Heart right ventricle (tissue), 16 donors: ENCODE data around the gene EGLN3. TPM values are rescaled to one million over a fixed set of nuclear protein-coding genes. Genes with fewer than 3 reads are reported as not detected.

Source experiments
- ATAC-seq, 8 donors: fragments of 200-7000 bp; cut with Tn5 transposase; one replicate each; pipeline ENCODE4 v1.9.1; 2020; ENCODE audit warnings: mild to moderate bottlenecking in 8 of 8, moderate library complexity in 8 of 8, moderate number of reproducible peaks in 1 of 8
- DNase-seq, 2 donors: peaks; one replicate each; pipeline ENCODE4 v3.0.0-alpha.2; 2020
- H3K27ac ChIP-seq, 10 donors: fragments of 200-600 bp; sonication (generic) in 2 of 10; one replicate each; pipeline versions ENCODE4 v1.5.0 to v1.8.0; 2020 to 2022; ENCODE audit warnings: mild to moderate bottlenecking in 3 of 10
- H3K27me3 ChIP-seq, 7 donors: fragments of 200-600 bp; one replicate each; pipeline ENCODE4 v1.8.0; 2021 to 2022; ENCODE audit warnings: mild to moderate bottlenecking in 2 of 7
- H3K36me3 ChIP-seq, 9 donors: fragments of 200-600 bp; sonication (generic) in 1 of 9; one replicate each; pipeline versions ENCODE4 v1.5.0 to v1.8.0; 2020 to 2022; ENCODE audit warnings: mild to moderate bottlenecking in 2 of 9
- H3K4me1 ChIP-seq, 9 donors: fragments of 200-600 bp; sonication (generic) in 1 of 9; one replicate each; pipeline versions ENCODE4 v1.5.0 to v1.8.0; 2020 to 2022; ENCODE audit warnings: mild to moderate bottlenecking in 4 of 9
- H3K4me3 ChIP-seq, 10 donors: fragments of 200-600 bp; sonication (generic) in 2 of 10; one replicate each; pipeline versions ENCODE4 v1.5.0 to v1.8.0; 2020 to 2022; ENCODE audit warnings: mild to moderate bottlenecking in 7 of 10, moderate library complexity in 2 of 10
- H3K9me3 ChIP-seq, 11 donors: fragments of 200-600 bp in 10 of 11; sonication (generic) in 2 of 11; one replicate each; pipeline versions ENCODE4 v1.5.0 to v1.8.0; 2013 to 2022; ENCODE audit warnings: mild to moderate bottlenecking in 2 of 11, control low read depth in 1 of 11, moderate library complexity in 1 of 11
- WGBS, 2 donors: extraction: QIAGEN DNeasy Blood & Tissue Kit; methylation state at CpG; one replicate each; pipeline ENCODE4 v1.1.7; 2013; ENCODE audit warnings: inconsistent platforms in 1 of 2; 5-methylcytosine and 5-hydroxymethylcytosine counted together
- intact Hi-C, 10 donors: fragments of 100-400 bp; cut with DNase I; formaldehyde crosslinking; loops; one replicate each; pipeline versions ENCODE4 v1.11.1 to v1.14.2; 2022
- long read RNA-seq, 3 donors: library from polyadenylated mRNA; unstranded; transcript quantifications; one replicate each; pipeline ENCODE4 v2.0.0, GENCODE V29; 2020 to 2021
- polyA plus RNA-seq, 2 donors: library from polyadenylated mRNA; stranded (reverse); fragments of 200-250 nt; gene quantifications; one replicate each; pipeline ENCODE4 v1.2.3, GENCODE V29; 2013
- total RNA-seq, 10 donors: library from RNA; stranded (reverse); fragmentation: NEBNext Ultra II Directional in 3 of 10; extraction: Animal tissue kit (Norgen Biotek cat#: 25700) in 3 of 10; gene quantifications; one replicate each; pipeline versions ENCODE4 v1.2.1 to v1.2.4, GENCODE V29; 2021 to 2023
- TF ChIP-seq, protein P1 (sequence below), 9 donors: fragments of 200-600 bp; sonication (generic) in 2 of 9; IDR thresholded peaks; one replicate each; pipeline versions ENCODE4 v1.5.0 to v1.8.0; 2021 to 2022; ENCODE audit warnings: antibody characterized with exemption in 9 of 9, mild to moderate bottlenecking in 5 of 9, moderate library complexity in 1 of 9
- donor health status: Arrhythmogenic right ventricular cardiomyopathy.
- donor health status: ischemic (EF 13 %, LVEDD 7.1; RV severe dilation, severe dysfunction).
- donor health status: healthy with polysubstance abuse.
- donor health status: DM: no; HTN: yes; CAD: no.
- donor health status: DM: no; HTN: no; CAD: no.
- donor health status: ischemic (EF 25% LVEDD 6.9; RV normal size, moderate dysfunction).
- donor health status: ischemic (EF 25% LVEDD 5.7; RV mildly dilated, moderate dysfunction).
- donor health status: healthy.
- donor health status: DM: yes; HTN: yes; CAD: no.
- donor health status: Ischemic cardiomyopathy.
- donor health status: ischemic (EF 35%, LVEDD 5.7; RV mildly dilated, moderate dysfunction).
- donor health status: nonischemic (EF 11% LVEDD 7.7; RV severe dilation, severe dysfunction).
- donor health status: DM: yes; HTN: yes; CAD: no.
- donor health status: PGD.
- donor health status: ischemic (EF 29% LVEDD 5.4; RV normal size, mild dysfunction).
- donor health status: nonischemic (EF 23%, LVEDD 6.1; RV moderate dilation, normal function).

Gene EGLN3
- 100 to 1,000 TPM in 7 of 10 donors, 10 to 100 TPM in 3; 50.8 to 281 (median 169) TPM for total RNA-seq
- 100 to 1,000 TPM in 1 of 2 donors, 10 to 100 TPM in 1; 33.7 to 256 TPM for polyA plus RNA-seq
- long read RNA-seq, donor 1, transcript EGLN3-201 (5 exons, 2,709 nt) = major isoform, 108 of 115 reads
- long read RNA-seq, donor 1, partial matches to known transcripts = 4 of 115 reads
- long read RNA-seq, donor 1, other reads (novel, unspliced or antisense) = 0 of 115 reads
- long read RNA-seq, donor 2, transcript EGLN3-201 (5 exons, 2,709 nt) = major isoform, 192 of 207 reads
- long read RNA-seq, donor 2, transcript EGLN3-209 (5 exons, 1,004 nt) = minor isoform, 5 of 207 reads
- long read RNA-seq, donor 2, partial matches to known transcripts = 5 of 207 reads
- long read RNA-seq, donor 2, other reads (novel, unspliced or antisense) = 2 of 207 reads
- long read RNA-seq, donor 3, transcript EGLN3-201 (5 exons, 2,709 nt) = major isoform, 96 of 126 reads
- long read RNA-seq, donor 3, transcript EGLN3-205 (1 exons, 2,849 nt) = minor isoform, 6 of 126 reads
- long read RNA-seq, donor 3, partial matches to known transcripts = 18 of 126 reads
- long read RNA-seq, donor 3, other reads (novel, unspliced or antisense) = 5 of 126 reads

DNA sequence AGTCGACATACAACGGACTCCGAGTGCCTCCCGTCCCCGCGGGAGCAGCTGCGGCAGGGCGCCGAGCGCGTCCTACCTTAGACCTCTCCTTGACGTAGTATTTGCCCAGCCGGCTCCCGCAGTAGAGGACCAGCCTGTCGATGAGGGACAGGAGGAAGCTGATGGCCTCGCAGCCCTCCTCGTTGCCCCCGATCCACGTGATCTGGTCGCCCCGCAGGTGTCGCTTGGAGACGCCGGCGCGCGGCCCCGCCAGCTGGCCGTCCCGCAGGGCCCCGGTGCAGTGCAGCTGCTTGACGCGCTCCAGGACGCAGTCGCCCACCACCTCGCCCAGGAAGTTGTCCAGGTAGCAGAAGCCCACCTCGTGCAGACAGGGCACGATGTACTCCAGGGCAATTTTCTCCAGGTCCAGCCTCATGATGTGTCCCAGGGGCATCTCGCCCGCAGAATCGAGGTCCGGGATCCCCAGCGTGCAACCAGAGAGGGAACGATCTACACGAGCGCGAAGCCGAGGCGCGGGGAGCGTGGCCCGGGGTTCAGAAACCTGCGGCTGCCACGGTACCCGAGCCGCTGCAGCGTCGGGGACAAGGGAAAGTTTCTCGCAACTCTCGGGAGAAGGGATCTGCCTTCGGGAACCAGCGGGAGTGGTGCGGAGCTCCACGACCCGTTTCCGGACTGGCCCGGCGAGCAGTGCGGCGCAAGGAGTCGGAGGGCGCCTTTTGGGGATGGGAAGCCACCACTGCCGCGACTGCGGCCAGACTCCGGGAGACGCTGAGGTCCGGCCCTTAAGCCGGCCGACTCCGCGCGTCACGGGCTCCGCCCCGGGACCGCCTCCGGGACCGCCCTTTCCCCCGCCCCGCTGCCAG is at the start of gene EGLN3:
Gene EGLN3, minus strand, starts transcription at position 755 of the 863 bp plus-strand sequence. Its CDS starts 322 bp downstream, at position 433.
- TF ChIP-seq, protein P1, sequence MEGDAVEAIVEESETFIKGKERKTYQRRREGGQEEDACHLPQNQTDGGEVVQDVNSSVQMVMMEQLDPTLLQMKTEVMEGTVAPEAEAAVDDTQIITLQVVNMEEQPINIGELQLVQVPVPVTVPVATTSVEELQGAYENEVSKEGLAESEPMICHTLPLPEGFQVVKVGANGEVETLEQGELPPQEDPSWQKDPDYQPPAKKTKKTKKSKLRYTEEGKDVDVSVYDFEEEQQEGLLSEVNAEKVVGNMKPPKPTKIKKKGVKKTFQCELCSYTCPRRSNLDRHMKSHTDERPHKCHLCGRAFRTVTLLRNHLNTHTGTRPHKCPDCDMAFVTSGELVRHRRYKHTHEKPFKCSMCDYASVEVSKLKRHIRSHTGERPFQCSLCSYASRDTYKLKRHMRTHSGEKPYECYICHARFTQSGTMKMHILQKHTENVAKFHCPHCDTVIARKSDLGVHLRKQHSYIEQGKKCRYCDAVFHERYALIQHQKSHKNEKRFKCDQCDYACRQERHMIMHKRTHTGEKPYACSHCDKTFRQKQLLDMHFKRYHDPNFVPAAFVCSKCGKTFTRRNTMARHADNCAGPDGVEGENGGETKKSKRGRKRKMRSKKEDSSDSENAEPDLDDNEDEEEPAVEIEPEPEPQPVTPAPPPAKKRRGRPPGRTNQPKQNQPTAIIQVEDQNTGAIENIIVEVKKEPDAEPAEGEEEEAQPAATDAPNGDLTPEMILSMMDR (IDR thresholded peaks at IDR 0.05) = no peak
- ATAC-seq (peak; percentile 98 to 99 (median 99)), DNase-seq (peak; percentile 90 to 93)
- 0 to 1% methylated on average over 91 of the region's 91 CpGs for WGBS, 2 donors
- Histone ChIP-seq H3K36me3 (no peaks in the 10 kb centered on the region), H3K27me3 (peaks cover 0 to 53% (median 0%) of the 10 kb centered on the region in 7 donors), H3K4me1 (peaks cover 0 to 51% (median 28%) of the 10 kb centered on the region in 9 donors), H3K4me3 (peak within 1 kb of the TSS; percentile 73 to 93 (median 80)), H3K27ac (peak within 1 kb of the TSS; percentile 63 to 92 (median 83)), H3K9me3 (no peaks in the 10 kb centered on the region)
- intact Hi-C loops = loop anchor here in 9 of 10 donors (2.0 to 10.0 kb wide), 10 partner anchors 74 to 277 kb away; no protein-coding TSS in a partner anchor

DNA sequence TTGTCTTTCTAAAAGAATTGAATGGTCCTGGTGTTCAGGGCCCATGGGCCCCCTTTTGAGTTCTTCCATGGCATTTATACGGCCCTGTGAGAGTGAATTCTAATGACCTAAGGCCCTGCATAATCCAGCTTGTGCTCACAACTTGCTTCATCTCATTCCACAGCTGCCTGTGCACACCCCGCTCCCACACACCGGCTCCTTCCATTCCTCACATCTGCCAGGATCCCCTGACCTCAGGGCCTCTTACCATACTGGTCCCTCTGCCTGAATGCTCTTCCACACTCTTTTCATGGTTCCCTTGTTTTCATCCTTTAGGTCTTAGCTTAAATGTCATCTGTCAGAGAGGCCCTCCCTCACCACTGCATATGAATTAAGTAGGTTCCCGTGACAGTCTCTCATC is 49.5 kb upstream of the EGLN3 start:
- intact Hi-C loops = no loop called here
- WGBS, 2 donors = 88 to 93% methylated on average over 4 of the region's 4 CpGs
- no peak overlapping the region for H3K4me3 ChIP-seq
- H3K9me3 ChIP-seq = no peaks in the 10 kb centered on the region
- no peak overlapping the region for H3K27ac ChIP-seq
- TF ChIP-seq, protein P1 (IDR thresholded peaks at IDR 0.05) = no peak
- DNase-seq (no peak), ATAC-seq (peak in 2 of 8 donors; percentile 41 to 55)
- no peaks in the 10 kb centered on the region for H3K36me3 ChIP-seq
- H3K4me1 ChIP-seq = peaks cover 0 to 8% (median 0%) of the 10 kb centered on the region in 9 donors
- H3K27me3 ChIP-seq = no peaks in the 10 kb centered on the region

DNA sequence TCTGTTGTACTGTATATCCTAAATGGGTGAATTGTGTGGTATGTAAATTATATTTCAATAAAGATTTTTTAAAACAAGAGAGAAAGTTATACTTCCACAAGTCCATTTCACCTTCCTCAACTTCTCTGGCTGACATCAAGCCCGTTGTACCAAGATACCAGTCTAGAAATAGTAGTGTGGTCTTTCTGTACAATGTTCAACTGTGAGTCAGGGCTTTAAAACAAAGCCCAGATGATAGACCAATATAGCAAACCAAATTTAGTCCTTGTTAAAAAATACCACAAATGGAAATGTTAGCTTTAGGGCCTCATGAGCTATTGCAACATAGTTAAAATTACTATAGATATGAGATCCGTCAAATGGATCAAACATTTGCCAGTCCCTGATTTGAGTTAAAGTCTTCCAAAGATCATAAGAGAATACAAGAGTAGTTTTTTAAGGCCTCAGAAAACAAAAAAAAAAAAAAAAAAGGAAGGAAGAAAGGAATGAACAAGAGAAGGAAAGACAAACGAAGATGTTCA is 49.0 kb upstream of the EGLN3 start:
- Histone ChIP-seq H3K4me1 (peaks cover 0 to 8% (median 0%) of the 10 kb centered on the region in 9 donors), H3K36me3 (no peaks in the 10 kb centered on the region), H3K27me3 (no peaks in the 10 kb centered on the region), H3K4me3 (no peak overlapping the region), H3K27ac (no peak overlapping the region), H3K9me3 (no peaks in the 10 kb centered on the region)
- DNase-seq (no peak), ATAC-seq (peak in 2 of 8 donors; percentile 55 to 61)
- intact Hi-C loops = loop anchor here in 1 of 10 donors (2.0 kb wide), 1 partner anchor 61 kb away; no protein-coding TSS in a partner anchor
- TF ChIP-seq, protein P1 (IDR thresholded peaks at IDR 0.05) = no peak
- 73 to 84% methylated on average over 3 of the region's 3 CpGs for WGBS, 2 donors
